NCI-H1417 (cell line): ENCODE measurements around the gene KRT78.
"Not testable (repeated sequence)": the region's sequence is repeated elsewhere in the genome, so short reads cannot be mapped to it uniquely, and the experiment has no call there.

ENCODE experiments used
- DNase-seq, 3 experiments: peaks; one replicate each; lab custom pipeline; 2025; lab: John Stamatoyannopoulos, UW

The KRT78 gene

DNA sequence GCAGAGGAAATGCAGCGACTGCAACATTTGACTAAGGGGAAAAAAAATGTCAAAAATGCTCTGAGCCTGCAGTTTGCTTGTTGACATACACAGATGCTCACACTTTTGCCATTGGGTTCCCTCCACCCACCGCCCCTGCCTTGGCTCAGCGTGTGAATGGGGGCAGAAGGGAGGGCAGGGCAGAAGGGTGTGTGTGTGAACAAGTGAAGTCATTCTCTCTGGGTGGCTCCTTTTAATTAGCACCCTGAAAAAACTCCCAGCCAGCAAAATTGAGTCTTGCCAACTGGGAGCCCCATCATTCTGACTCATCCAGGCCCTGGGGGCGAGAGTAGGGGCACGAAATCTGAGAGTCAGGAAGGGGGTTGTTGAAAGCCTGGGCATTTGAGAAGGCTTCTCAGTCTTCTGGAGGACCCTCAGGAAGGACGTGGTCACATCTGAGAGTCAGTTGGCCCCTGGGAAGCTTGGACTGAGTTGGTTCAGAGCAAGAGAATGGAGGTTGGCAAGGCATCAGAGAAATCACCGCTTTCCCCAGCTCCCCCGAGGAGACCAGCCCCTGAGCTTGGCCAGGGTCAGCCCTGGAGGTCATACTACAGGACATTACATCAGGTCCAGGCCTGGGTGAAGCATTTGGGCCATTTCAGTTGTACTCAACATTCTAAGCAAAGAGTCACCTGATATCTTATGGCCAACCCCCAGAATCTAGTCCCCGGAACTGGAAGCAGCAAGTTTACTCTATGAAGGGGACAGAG lies 22.7 kb upstream of the KRT78 start:
- no peak for DNase-seq

DNA sequence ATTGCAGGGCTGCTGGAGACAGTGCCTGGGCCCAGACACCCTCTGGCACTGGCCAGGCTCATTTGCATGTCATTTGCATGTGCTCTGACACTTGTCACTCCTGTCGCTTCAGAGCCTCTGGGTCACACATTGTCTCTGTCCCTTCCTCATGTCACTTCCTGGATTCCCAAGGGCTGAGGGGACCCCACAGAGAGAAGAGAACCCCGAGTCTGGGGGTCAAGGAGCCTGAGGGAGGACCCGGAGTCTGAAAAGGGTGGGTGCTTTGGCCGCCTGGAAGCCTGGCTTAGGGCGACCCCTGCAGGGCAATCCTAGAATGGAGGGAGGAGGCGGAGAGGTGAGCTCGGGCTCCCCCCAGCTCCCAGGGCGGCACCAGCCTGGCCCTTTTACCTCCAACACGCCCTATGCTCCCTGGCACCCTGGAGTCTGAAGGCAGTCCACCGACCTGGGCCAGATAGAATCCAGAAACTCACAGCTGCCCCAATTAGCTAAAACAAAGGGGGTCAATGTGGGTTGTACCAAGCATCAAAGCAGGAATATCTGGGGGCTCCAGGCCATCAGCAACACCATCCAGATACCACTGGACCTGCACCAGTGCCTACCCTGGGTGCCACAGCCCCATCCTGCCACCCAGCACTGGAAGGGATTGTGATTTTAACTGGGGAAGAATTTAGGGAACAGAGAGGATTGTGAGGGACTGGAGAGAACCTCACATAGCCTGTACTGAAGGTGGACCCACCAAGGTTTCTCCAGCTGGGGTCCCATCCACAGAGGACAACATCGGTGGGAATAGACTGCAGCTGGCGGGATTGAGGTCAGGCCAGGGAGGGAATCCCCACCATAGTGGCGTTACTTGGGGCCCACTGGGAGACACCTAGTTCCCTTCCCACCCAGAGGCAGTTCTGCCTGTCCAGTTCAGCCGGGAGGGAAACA lies 21.8 kb upstream of the KRT78 start:
- DNase-seq: peak; percentile 37 to 49 (median 45)

DNA sequence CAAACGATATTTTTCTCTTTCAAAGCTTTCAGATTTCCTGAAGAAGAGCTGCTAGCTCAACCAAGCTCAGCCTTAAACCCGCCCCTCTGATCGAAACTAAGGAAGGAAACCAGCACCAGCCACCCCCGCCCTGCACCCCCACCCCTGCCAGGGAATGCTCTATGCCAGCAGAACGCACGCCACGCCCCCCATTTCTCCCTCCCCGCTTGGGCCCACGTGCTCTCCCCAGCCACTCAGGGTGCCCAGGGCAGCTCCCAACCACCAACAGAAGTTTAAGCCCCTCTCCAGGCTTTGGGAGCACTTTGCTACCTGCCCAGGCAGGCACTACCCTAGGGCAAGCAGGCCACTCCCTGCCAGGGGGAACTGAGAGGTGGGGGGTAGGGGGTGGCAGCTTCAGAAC lies 18.8 kb upstream of the KRT78 start:
- DNase-seq: no peak

- DNase-seq: no peak
Observed at GRCh38 chr12:52867152-52867551, 18.4 kb upstream of the KRT78 start.

- DNase-seq: peak; percentile 71 to 85 (median 77)
Observed at GRCh38 chr12:52865090-52865944, 16.5 kb upstream of the KRT78 start.

- no peak for DNase-seq
Observed at GRCh38 chr12:52862023-52862422, 13.2 kb upstream of the KRT78 start.

GRCh38 chr12:52861511-52861910 lies 12.7 kb upstream of the KRT78 start:
- no peak for DNase-seq

GRCh38 chr12:52860102-52860823 lies 11.5 kb upstream of the KRT78 start:
- DNase-seq: no peak

GRCh38 chr12:52857500-52857899 lies 8.7 kb upstream of the KRT78 start:
- no peak for DNase-seq

GRCh38 chr12:52856787-52857186 lies 8.0 kb upstream of the KRT78 start:
- no peak for DNase-seq

- not testable (repeated sequence) for DNase-seq
Observed at GRCh38 chr12:52856077-52856476, 7.3 kb upstream of the KRT78 start.

- no peak for DNase-seq
Observed at GRCh38 chr12:52851787-52852186, 3.0 kb upstream of the KRT78 start.

DNA sequence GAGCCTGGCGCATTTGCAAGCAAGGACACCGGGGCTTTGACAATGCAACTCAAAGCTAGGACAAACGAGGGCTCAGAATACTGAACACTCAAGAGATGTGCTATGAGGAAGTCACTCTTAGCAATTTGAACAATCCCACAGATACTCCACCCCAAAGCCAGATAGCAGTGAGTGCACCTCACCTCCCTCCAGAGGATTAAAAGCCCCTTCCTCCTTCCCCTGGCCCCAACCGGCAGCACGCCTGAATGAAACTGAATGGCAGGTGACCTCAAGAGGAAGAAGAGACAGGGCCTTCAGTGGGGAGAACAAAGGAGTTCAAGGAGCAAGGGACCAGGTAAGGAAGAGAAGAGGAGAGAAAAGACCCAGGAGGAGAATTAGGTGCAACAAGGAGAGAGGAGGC lies 1.9 kb upstream of the KRT78 start:
- DNase-seq: no peak

DNA sequence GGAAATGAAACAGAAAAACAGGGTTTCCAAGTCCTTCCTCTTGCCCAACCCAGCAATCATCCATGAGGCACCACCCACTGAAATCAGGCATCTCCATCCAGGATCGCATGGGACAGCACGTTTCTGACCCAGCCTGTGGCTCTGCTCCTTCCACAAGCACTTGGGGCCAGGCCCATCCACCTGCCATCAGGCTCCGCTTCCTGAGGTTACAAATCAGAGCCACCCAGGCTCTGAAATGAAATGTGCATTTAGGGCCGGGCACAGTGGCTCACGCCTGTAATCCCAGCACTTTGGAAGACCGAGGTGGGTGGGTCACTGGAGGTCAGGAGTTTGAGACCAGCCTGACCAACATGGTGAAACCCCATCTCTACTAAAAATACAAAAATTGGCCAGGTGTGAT lies 717 bp upstream of the KRT78 start:
- DNase-seq: no peak

DNA sequence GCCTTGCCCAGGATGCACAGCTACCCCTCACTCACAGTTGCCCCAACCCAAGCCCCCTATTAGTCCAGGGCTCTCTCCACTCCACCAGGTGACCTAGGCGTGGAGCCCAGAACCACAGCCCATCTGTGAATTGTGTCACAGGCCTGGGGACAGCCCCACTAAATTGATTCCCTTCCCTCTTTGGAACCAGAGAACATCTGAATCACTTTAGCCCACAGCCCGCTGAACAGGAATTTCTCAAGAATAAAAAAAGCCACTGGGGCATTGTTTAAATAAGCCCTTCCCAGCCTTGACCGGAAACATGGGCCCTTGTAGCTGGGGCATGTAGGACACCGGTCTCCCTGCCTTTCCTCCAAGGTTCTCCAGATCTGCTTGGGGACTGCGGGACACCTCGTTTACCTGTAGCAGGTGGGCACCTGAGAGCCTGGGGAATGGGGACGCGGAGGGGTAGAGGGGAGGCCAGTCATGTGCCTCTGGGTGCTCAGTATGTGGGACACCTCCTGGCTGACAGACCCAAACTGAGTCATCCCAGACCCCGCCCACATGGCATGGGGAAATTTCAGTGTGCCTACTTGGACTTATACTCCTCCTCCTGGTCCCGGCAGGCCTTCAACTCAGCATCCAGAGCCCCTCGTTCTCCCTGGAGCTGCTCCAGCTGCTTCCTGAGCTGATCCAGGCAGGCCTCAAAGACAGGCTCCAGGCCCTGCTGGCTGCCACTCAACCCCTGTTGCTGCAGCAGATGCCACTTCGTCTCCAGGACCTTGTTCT lies 1.3 kb downstream of the KRT78 start:
- no peak for DNase-seq

- DNase-seq: no peak
Observed at GRCh38 chr12:52846356-52846970, 2.3 kb downstream of the KRT78 start.

GRCh38 chr12:52845946-52846345 lies 2.8 kb downstream of the KRT78 start:
- no peak for DNase-seq

DNA sequence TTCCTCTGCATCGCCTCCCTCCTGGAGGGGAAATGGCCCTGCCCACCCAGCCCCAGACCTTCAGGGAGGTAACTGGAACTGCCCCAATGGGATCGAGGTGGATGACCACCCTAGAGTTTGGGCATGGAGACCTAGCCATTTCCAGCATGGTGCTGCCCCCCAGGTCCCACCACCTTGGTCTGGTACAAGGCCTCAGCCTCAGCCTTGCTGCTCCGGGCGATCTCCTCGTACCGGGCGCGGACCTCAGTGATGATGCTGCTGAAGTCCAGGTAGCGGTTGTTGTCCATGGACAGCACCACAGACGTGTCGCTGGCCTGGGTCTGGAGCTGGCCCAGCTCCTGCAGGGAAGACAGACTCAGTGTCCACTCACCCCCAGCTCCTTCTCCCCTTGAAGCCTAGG lies 4.4 kb downstream of the KRT78 start:
- DNase-seq: no peak

- no peak for DNase-seq
Observed at GRCh38 chr12:52839436-52840105, 9.2 kb downstream of the KRT78 start.
